ENCODE results near the gene PIPOX. TPM values are rescaled to one million over a fixed set of nuclear protein-coding genes. Genes with fewer than 3 reads are reported as not detected.

The PIPOX gene
- 10 to 100 TPM in 1 of 4 donors, 1 to 10 TPM in 2, not detected in 1; 1.2 to 15.3 (median 1.6) TPM for total RNA-seq

- H3K27ac ChIP-seq, result peak within 1 kb of the TSS in 2 of 4 donors; percentile 37
- DNase-seq, result peak; percentile 15
- WGBS, 2 donors (ENCODE audit: low coverage in 1 of 2), result 42 to 56% methylated on average over 5 to 13 of the region's 13 CpGs
- peaks cover 5% of the 10 kb centered on the region for H3K27me3 ChIP-seq
- in situ Hi-C loops (cut with MboI; ENCODE audit: low pct_ligation_motif_present in 1 of 4, low pct_unique_long_range_greater_than_20kb in 1 of 4, low sequenced_read_pairs in 3 of 4), result no loop called here
- H3K36me3 ChIP-seq, result no peaks in the 10 kb centered on the region
- no peaks in the 10 kb centered on the region for H3K9me3 ChIP-seq
- peaks cover 0 to 7% (median 0%) of the 10 kb centered on the region in 4 donors for H3K4me1 ChIP-seq
- intact Hi-C loops (cut with DNase I; ENCODE audit: low total_unique reads), result no loop called here
- H3K4me3 ChIP-seq, result no peak within 1 kb of the TSS
- TF ChIP-seq POLR2A (IDR thresholded peaks at IDR 0.05) (no peak), CTCF (IDR thresholded peaks at IDR 0.05) (no peak), EP300 (IDR thresholded peaks at IDR 0.05; ENCODE audit: low read depth) (no peak), POLR2AphosphoS5 (IDR thresholded peaks at IDR 0.05) (no peak)
Observed at GRCh38 chr17:29042679-29043538, at the start of gene PIPOX. Gene PIPOX, plus strand, starts transcription at chr17:29043141. Its CDS starts 85 bp downstream, at chr17:29043226.

GRCh38 chr17:28993645-28994426, 49.1 kb upstream of the PIPOX start:
- whole genome bisulfite sequencing, 2 donors (ENCODE audit: low coverage in 1 of 2), result 85 to 100% methylated on average over 4 to 13 of the region's 13 CpGs

GRCh38 chr17:28996554-28997096, 46.3 kb upstream of the PIPOX start:
- TF ChIP-seq CTCF (IDR thresholded peaks at IDR 0.05), result no peak
- TF ChIP-seq POLR2AphosphoS5 (IDR thresholded peaks at IDR 0.05), result no peak
- no peak for TF ChIP-seq POLR2A (IDR thresholded peaks at IDR 0.05)
- TF ChIP-seq EP300 (IDR thresholded peaks at IDR 0.05; ENCODE audit: low read depth), result no peak
- Histone ChIP-seq H3K27ac (no peak overlapping the region), H3K27me3 (no peaks in the 10 kb centered on the region), H3K9me3 (no peaks in the 10 kb centered on the region), H3K36me3 (no peaks in the 10 kb centered on the region), H3K4me3 (no peak overlapping the region), H3K4me1 (peaks cover 0 to 3% (median 0%) of the 10 kb centered on the region in 4 donors)
- DNase-seq, result no peak
- 56% methylated on average over 5 of the region's 5 CpGs; no CpG with 5 or more reads in 1 of the 2 donors for WGBS, 2 donors (ENCODE audit: low coverage in 1 of 2)
- intact Hi-C loops (cut with DNase I; ENCODE audit: low total_unique reads), result no loop called here
- in situ Hi-C loops (cut with MboI; ENCODE audit: low pct_ligation_motif_present in 1 of 4, low pct_unique_long_range_greater_than_20kb in 1 of 4, low sequenced_read_pairs in 3 of 4), result no loop called here

More at GRCh38 chr17:28993645-28994426, 49.1 kb upstream of the PIPOX start:
- Histone ChIP-seq H3K4me1 (peaks cover 0 to 3% (median 0%) of the 10 kb centered on the region in 4 donors), H3K27me3 (no peaks in the 10 kb centered on the region), H3K4me3 (no peak overlapping the region), H3K36me3 (no peaks in the 10 kb centered on the region), H3K9me3 (no peaks in the 10 kb centered on the region), H3K27ac (no peak overlapping the region)
- intact Hi-C loops (cut with DNase I; ENCODE audit: low total_unique reads), result no loop called here
- in situ Hi-C loops (cut with MboI; ENCODE audit: low pct_ligation_motif_present in 1 of 4, low pct_unique_long_range_greater_than_20kb in 1 of 4, low sequenced_read_pairs in 3 of 4), result no loop called here
- no peak for DNase-seq
- no peak for TF ChIP-seq POLR2AphosphoS5 (IDR thresholded peaks at IDR 0.05)
- no peak for TF ChIP-seq POLR2A (IDR thresholded peaks at IDR 0.05)

- no peak for DNase-seq
- peaks cover 4% of the 10 kb centered on the region for H3K27me3 ChIP-seq
- H3K4me1 ChIP-seq, result peaks cover 0 to 3% (median 0%) of the 10 kb centered on the region in 4 donors
- no peak overlapping the region for H3K4me3 ChIP-seq
- H3K36me3 ChIP-seq, result no peaks in the 10 kb centered on the region
- H3K27ac ChIP-seq, result no peak overlapping the region
- H3K9me3 ChIP-seq, result no peaks in the 10 kb centered on the region
- no peak for TF ChIP-seq EP300 (IDR thresholded peaks at IDR 0.05; ENCODE audit: low read depth)
- TF ChIP-seq CTCF (IDR thresholded peaks at IDR 0.05), result no peak
- no peak for TF ChIP-seq POLR2AphosphoS5 (IDR thresholded peaks at IDR 0.05)
- TF ChIP-seq POLR2A (IDR thresholded peaks at IDR 0.05), result no peak
- intact Hi-C loops (cut with DNase I; ENCODE audit: low total_unique reads) (no loop called here), in situ Hi-C loops (cut with MboI; ENCODE audit: low pct_ligation_motif_present in 1 of 4, low pct_unique_long_range_greater_than_20kb in 1 of 4, low sequenced_read_pairs in 3 of 4) (no loop called here)
- 86 to 100% methylated on average over 1 of the region's 1 CpG for WGBS, 2 donors (ENCODE audit: low coverage in 1 of 2)
Observed at GRCh38 chr17:28997806-28998205, 45.1 kb upstream of the PIPOX start.
